GM19328 (cell line): ENCODE data around the gene UNKL.

ENCODE experiments used
- ATAC-seq: cut with Tn5 transposase; IDR thresholded peaks from one replicate; pipeline ENCODE4 v1.9.1; 2021; ENCODE audit warnings: mild to moderate bottlenecking, moderate library complexity; ENCODE audit not compliant: unreplicated experiment

Gene UNKL

GRCh38 chr16:1378087-1378803 is 36.3 kb downstream of the UNKL start:
- ATAC-seq = no peak

DNA sequence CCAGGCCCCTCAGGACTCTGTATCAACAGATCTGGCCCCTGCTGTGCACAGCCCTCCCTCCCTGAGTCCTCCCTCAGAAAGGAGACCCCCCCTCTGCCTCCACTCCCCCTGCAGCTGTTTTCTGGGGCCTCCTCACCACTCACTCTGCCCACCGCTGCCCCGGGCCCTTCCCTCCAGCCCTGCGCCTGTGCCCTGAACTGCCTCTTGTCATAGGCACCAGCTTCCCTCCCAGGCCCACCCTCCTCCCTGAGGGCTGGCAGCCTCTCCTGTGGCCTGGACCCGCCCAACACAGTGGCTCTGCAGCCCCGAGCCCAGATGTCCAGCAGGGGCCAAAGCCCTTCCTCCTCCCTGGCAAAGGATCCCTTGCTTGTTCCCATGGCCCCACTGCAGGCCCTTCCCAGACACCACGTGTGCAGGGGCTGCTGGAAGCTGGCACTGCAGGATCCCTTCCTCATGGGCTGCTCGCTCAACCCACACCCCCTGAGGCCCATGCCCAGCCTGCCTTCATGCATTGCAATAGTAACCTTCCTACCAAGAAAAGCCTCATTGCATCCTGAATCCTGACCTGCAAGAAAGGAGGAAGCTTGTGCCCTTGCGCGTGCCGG is 37.0 kb downstream of the UNKL start:
- ATAC-seq = no peak

- no peak for ATAC-seq
These were observed 38.6 kb downstream of the UNKL start for GRCh38 chr16:1375741-1376410.

DNA sequence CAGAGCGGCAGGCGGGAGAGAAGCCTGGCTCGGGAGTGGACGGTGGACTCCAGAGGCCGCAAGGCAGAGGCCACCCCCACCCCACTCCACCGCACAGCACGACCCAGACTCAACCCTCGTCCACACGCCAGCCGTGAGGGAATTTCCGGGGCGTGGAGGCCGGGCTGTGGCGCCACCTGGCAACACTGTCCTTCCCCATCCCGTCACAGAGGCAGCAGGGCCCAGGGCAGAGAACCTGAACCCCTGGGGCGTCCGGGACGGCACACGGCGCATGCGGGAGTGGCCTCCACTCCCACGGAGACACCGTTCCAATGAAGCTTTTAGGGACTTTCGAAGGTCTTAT is 39.2 kb downstream of the UNKL start:
- ATAC-seq = no peak

GRCh38 chr16:1374418-1375297 is 39.8 kb downstream of the UNKL start:
- ATAC-seq = no peak

GRCh38 chr16:1372292-1372950 is 42.1 kb downstream of the UNKL start:
- ATAC-seq = no peak

- no peak for ATAC-seq
These were observed 43.2 kb downstream of the UNKL start for GRCh38 chr16:1371054-1371978.

- ATAC-seq = no peak
These were observed 46.9 kb downstream of the UNKL start for GRCh38 chr16:1367486-1368174.

- ATAC-seq = no peak
These were observed 47.7 kb downstream of the UNKL start for GRCh38 chr16:1366712-1367299.

DNA sequence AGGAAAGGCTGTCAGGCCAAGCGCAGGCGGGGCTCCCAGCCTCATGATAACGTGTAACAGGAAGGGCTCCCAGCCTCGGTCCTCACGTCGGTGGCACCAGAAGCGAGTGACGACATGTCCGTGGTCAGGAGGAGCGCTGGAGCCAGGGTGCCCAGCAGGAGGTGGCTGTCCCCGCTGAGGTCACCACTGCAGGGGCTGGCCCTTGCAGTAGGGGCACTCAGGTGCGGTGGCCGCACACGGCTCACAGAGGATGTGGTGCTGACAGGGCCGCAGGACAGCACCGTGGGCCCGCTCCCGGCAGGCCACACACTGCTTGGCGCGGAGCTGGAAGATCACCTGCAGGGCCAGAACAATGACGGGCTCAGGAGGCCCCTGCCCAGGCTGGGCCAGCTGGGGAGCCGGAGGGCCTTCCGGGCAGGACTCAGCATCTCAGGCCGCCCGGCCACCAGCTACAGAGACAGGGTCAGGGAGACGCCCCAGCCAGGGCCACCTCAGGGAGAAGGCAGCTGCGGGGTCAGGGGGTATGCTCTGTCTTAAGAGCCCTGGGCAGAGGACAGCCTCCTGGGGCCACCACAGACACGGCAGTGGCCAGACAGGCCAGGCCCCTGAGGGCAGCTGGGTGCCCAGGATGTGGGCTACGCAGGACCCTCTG is 48.3 kb downstream of the UNKL start:
- no peak for ATAC-seq

DNA sequence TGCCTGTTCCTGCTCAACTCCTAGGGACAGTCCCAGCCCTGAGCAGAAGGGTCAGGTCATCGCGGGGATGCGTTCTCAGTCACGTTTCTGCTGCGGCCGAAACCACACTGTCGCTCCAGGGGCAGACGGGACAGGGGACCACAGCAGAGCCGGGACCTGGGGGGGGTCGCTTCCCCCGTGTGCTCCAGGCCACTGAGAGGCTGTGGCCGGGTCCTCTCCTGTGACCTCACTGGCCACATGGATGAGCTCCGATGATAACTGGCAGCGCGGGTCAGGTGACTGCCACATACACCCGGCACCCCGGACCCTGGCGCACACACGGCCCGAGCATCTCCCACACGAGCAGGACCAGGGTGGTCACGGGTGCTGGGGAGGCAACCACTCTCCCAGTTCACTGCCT is 50.0 kb downstream of the UNKL start:
- ATAC-seq = no peak

- ATAC-seq = no peak
These were observed 50.9 kb downstream of the UNKL start for GRCh38 chr16:1363501-1364041.

DNA sequence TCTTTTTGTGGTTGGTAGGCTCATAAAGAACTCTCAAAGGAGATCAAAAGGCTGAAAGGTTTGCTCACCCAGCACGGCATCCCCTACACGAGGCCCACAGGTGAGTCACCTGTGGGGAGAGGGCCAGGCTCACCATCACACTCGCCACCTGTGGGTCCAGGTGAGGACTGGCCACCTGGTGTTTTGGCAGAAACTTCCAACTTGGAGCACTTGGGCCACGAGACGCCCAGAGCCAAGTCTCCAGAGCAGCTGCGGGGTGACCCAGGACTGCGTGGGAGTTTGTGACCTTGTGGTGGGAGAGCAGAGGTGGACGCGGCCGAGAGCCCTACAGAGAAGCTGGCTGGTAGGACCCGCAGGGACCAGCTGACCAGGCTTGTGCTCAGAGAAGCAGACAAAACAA is 51.7 kb downstream of the UNKL start:
- no peak for ATAC-seq

DNA sequence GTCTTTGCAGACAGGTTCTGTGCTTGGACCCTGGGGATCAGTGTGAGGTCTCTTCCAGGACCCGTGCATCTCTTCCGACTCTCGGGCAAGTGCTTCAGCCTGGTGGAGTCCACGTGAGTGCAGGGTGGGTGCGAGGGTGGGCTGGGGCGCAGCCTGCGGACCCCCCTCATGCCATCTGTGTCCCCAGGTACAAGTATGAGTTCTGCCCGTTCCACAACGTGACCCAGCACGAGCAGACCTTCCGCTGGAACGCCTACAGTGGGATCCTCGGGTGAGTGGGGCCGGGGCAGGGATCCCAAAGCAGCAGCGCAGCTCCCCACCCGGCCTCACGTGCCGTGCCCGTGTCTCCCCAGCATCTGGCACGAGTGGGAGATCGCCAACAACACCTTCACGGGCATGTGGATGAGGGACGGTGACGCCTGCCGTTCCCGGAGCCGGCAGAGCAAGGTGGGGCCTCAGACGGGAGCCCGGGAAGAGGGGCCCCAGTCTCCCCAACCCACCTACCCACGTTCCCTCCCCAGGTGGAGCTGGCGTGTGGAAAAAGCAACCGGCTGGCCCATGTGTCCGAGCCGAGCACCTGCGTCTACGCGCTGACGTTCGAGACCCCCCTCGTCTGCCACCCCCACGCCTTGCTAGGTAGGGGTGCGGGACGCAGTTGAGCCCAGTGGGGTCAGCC is 52.7 kb downstream of the UNKL start:
- no peak for ATAC-seq

GRCh38 chr16:1357906-1358566 is 56.5 kb downstream of the UNKL start:
- no peak for ATAC-seq

DNA sequence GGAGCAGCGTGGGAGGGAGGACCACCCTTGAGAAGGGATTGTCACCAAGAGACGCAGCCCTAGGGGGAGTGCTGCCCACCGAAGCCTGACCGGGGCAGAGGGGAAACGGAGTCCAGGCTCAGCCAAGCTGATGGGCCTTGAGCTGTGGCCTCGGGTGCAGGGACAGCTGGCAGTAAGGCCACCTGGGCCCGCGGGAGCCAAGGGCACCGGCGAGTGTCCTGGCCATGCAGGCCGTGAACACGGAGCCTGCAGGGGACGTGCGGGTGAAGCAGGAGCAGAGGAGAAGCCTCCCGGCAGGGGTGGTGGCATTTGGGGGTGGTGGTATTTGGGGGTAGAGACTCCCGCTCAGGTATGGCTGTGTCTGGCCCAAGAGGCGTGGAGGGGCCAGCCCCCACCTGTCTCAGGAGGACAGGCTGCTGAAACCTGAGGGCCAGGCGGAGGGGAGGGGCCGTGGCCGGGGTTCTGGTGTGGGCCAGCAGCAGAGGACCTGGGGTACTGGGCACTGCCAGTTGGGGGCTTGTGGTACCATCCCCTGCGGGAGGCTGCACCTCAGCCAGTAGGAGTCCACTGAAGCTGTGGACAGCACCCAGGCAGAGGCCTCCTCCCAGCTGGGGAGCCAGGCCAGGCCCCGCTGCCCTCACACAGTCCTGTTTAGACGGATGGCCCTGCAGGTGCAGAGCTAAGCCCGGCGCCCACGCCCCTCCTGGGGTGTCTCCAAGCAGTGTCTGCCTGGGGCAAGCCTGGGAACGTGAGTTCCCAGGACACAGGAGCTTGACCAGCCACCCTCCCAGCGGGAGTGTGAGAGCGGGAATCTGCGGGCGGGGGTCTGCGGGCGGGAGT is 58.2 kb downstream of the UNKL start:
- ATAC-seq = no peak
